C4-2B (cell line): ENCODE measurements around the gene NPIPB2.
"Not testable (repeated sequence)": the region's sequence is repeated elsewhere in the genome, so short reads cannot be mapped to it uniquely, and the experiment has no call there.

Experiments used
- H3K27ac ChIP-seq: fragments of 450-650 bp; 2 replicates; pipeline ENCODE4 v1.5.1; 2017
- CTCF ChIP-seq: fragments of 450-650 bp; conservative IDR thresholded peaks from 2 replicates; pipeline ENCODE4 v1.5.1; 2017; ENCODE audit warnings: mild to moderate bottlenecking
- ZFX ChIP-seq: fragments of 450-650 bp; IDR thresholded peaks from 2 replicates; pipeline ENCODE4 v1.6.1; 2017

The NPIPB2 gene

GRCh38 chr16:11978080-11978479, 36.2 kb upstream of the NPIPB2 start:
- TF ChIP-seq ZFX (no peak), CTCF (no peak)

GRCh38 chr16:11977376-11978041, 35.7 kb upstream of the NPIPB2 start:
- H3K27ac ChIP-seq = peak overlapping the region; percentile 75
- TF ChIP-seq CTCF (no peak), ZFX (no peak)

More at GRCh38 chr16:11978080-11978479, 36.2 kb upstream of the NPIPB2 start:
- no peak overlapping the region for H3K27ac ChIP-seq

- TF ChIP-seq ZFX = no peak
- no peak for TF ChIP-seq CTCF
- peak overlapping the region; percentile 75 for H3K27ac ChIP-seq
These were observed 35.1 kb upstream of the NPIPB2 start for GRCh38 chr16:11976850-11977375.

- no peak overlapping the region for H3K27ac ChIP-seq
- TF ChIP-seq ZFX (no peak), CTCF (no peak)
These were observed 31.2 kb upstream of the NPIPB2 start for GRCh38 chr16:11973070-11973469.

GRCh38 chr16:11972128-11972527, 30.3 kb upstream of the NPIPB2 start:
- H3K27ac ChIP-seq = no peak overlapping the region
- TF ChIP-seq ZFX = no peak
- TF ChIP-seq CTCF = no peak; the same call in 1 of the 2 replicates

- not testable (repeated sequence) for H3K27ac ChIP-seq
These were observed 28.4 kb upstream of the NPIPB2 start for GRCh38 chr16:11970292-11970691.

- H3K27ac ChIP-seq = no peak overlapping the region
- TF ChIP-seq CTCF = no peak
- no peak for TF ChIP-seq ZFX
These were observed 26.7 kb upstream of the NPIPB2 start for GRCh38 chr16:11968577-11968976.
